Tibial artery (tissue), 4 donors: Measurements from ENCODE around the gene DYNC1H1.
A peak's percentile ranks its signal among the peaks of the same experiment; 100 is the strongest.

ENCODE experiments used
- DNase-seq, 2 donors: peaks; one replicate each; pipeline ENCODE4 v3.0.0-alpha.2; 2019
- H3K27ac ChIP-seq, 2 donors: fragments of 200-600 bp; sonication (generic) in 1 of 2; 1 replicate in 1 of 2; 2 replicates in 1 of 2; pipeline ENCODE4 v1.5.1; 2018 to 2019; ENCODE audit warnings: mild to moderate bottlenecking in 1 of 2
- H3K27me3 ChIP-seq, 2 donors: fragments of 200-600 bp; sonication (generic) in 1 of 2; one replicate each; pipeline versions ENCODE4 v1.5.1 to v1.6.0; 2016 to 2019
- H3K36me3 ChIP-seq, 3 donors: fragments of 200-600 bp; sonication (generic) in 2 of 3; one replicate each; pipeline ENCODE4 v1.5.1; 2016 to 2019; ENCODE audit warnings: mild to moderate bottlenecking in 2 of 3
- H3K4me1 ChIP-seq, 4 donors: fragments of 200-600 bp; sonication (generic) in 2 of 4; 1 replicate in 3 of 4; 2 replicates in 1 of 4; pipeline ENCODE4 v1.5.1; 2016 to 2019
- H3K4me3 ChIP-seq, 2 donors: fragments of 200-600 bp; sonication (generic) in 1 of 2; 1 replicate in 1 of 2; 2 replicates in 1 of 2; pipeline ENCODE4 v1.5.1; 2018 to 2019; ENCODE audit warnings: mild to moderate bottlenecking in 2 of 2
- H3K9me3 ChIP-seq, 3 donors: fragments of 200-600 bp; sonication (generic) in 1 of 3; one replicate each; pipeline ENCODE4 v1.5.1; 2016 to 2019
- CTCF ChIP-seq, 2 experiments: fragments of 200-600 bp in 1 of 2; fragments of 450-650 bp in 1 of 2; IDR thresholded peaks; one replicate each; pipeline ENCODE4 v1.5.1; 2017 to 2019; ENCODE audit warnings: antibody characterized with exemption in 2 of 2, mild to moderate bottlenecking in 1 of 2, moderate library complexity in 1 of 2
- intact Hi-C: fragments of 100-400 bp; cut with DNase I; formaldehyde crosslinking; loops from one replicate; pipeline ENCODE4 v1.15.0; 2023; ENCODE audit warnings: low total_unique reads

The DYNC1H1 gene

GRCh38 chr14:101961011-101961721, 3.2 kb upstream of the DYNC1H1 start:
- H3K27me3 ChIP-seq, result no peaks in the 10 kb centered on the region
- H3K27ac ChIP-seq, result no peak overlapping the region
- no peaks in the 10 kb centered on the region for H3K9me3 ChIP-seq
- peak; percentile 47 to 83 for DNase-seq
- intact Hi-C loops, result loop anchor here (5.0 to 10.0 kb wide), 3 partner anchors 126 to 254 kb away; partner anchors contain the start of genes HSP90AA1 and PPP2R5C
- peak; percentile 85 for TF ChIP-seq CTCF (IDR thresholded peaks at IDR 0.05)
- H3K4me1 ChIP-seq, result peaks cover 0 to 36% (median 7%) of the 10 kb centered on the region in 4 donors
- no peak overlapping the region for H3K4me3 ChIP-seq
- H3K36me3 ChIP-seq, result no peaks in the 10 kb centered on the region

GRCh38 chr14:101961746-101962502, 2.4 kb upstream of the DYNC1H1 start:
- Histone ChIP-seq H3K27ac (peak overlapping the region in 1 of 2 donors; percentile 49), H3K4me1 (peaks cover 0 to 43% (median 11%) of the 10 kb centered on the region in 4 donors), H3K36me3 (no peaks in the 10 kb centered on the region), H3K9me3 (no peaks in the 10 kb centered on the region), H3K4me3 (no peak overlapping the region), H3K27me3 (no peaks in the 10 kb centered on the region)
- no peak for TF ChIP-seq CTCF (IDR thresholded peaks at IDR 0.05)
- intact Hi-C loops, result loop anchor here (5.0 to 10.0 kb wide), 3 partner anchors 125 to 255 kb away; partner anchors contain the start of genes HSP90AA1 and PPP2R5C
- DNase-seq, result peak in 1 of 2 donors; percentile 62

- no peak for TF ChIP-seq CTCF (IDR thresholded peaks at IDR 0.05)
- Histone ChIP-seq H3K4me3 (no peak overlapping the region), H3K27ac (peak overlapping the region in 1 of 2 donors; percentile 49), H3K4me1 (peaks cover 0 to 47% (median 12%) of the 10 kb centered on the region in 4 donors), H3K27me3 (no peaks in the 10 kb centered on the region), H3K36me3 (no peaks in the 10 kb centered on the region), H3K9me3 (no peaks in the 10 kb centered on the region)
- intact Hi-C loops, result loop anchor here (5.0 to 10.0 kb wide), 3 partner anchors 125 to 255 kb away; partner anchors contain the start of genes HSP90AA1 and PPP2R5C
- peak in 1 of 2 donors; percentile 80 for DNase-seq
Measured at GRCh38 chr14:101962503-101962874, 1.9 kb upstream of the DYNC1H1 start.

- H3K36me3 ChIP-seq, result no peaks in the 10 kb centered on the region
- no peaks in the 10 kb centered on the region for H3K9me3 ChIP-seq
- H3K27me3 ChIP-seq, result no peaks in the 10 kb centered on the region
- peak overlapping the region in 1 of 2 donors; percentile 97 for H3K27ac ChIP-seq
- DNase-seq, result no peak
- no peak for TF ChIP-seq CTCF (IDR thresholded peaks at IDR 0.05)
- intact Hi-C loops, result loop anchor here (5.0 to 10.0 kb wide), 3 partner anchors 124 to 256 kb away; partner anchors contain the start of genes HSP90AA1 and PPP2R5C
- H3K4me3 ChIP-seq, result no peak overlapping the region
- peaks cover 0 to 53% (median 14%) of the 10 kb centered on the region in 4 donors for H3K4me1 ChIP-seq
Measured at GRCh38 chr14:101963052-101963451, 1.3 kb upstream of the DYNC1H1 start.

GRCh38 chr14:101963656-101964296, 597 bp upstream of the DYNC1H1 start:
- peaks cover 0 to 57% (median 16%) of the 10 kb centered on the region in 4 donors for H3K4me1 ChIP-seq
- H3K27ac ChIP-seq, result peak overlapping the region; percentile 51 to 97
- peak overlapping the region; percentile 74 to 99 for H3K4me3 ChIP-seq
- DNase-seq, result peak in 1 of 2 donors; percentile 59
- intact Hi-C loops, result loop anchor here (5.0 to 10.0 kb wide), 3 partner anchors 124 to 256 kb away; partner anchors contain the start of genes HSP90AA1 and PPP2R5C
- H3K27me3 ChIP-seq, result no peaks in the 10 kb centered on the region
- no peaks in the 10 kb centered on the region for H3K36me3 ChIP-seq
- TF ChIP-seq CTCF (IDR thresholded peaks at IDR 0.05), result no peak
- no peaks in the 10 kb centered on the region for H3K9me3 ChIP-seq
